Stimulated activated CD8-positive, alpha-beta memory T cell treated with anti-CD3 and anti-CD28 coated beads, Interleukin-7, amount 100 ng/mL, for 48 hours (primary cell): ENCODE results near the gene SPEN.
A peak's percentile ranks its signal among the peaks of the same experiment; 100 is the strongest.
"Not testable (repeated sequence)": the region's sequence is repeated elsewhere in the genome, so short reads cannot be mapped to it uniquely, and the experiment has no call there.

Source experiments
- DNase-seq, 2 donors: peaks; one replicate each; pipeline ENCODE4 v3.0.0-alpha.2; 2020; ENCODE audit warnings: low read depth in 1 of 2; ENCODE audit errors: extremely low read depth in 1 of 2

SPEN gene

DNA sequence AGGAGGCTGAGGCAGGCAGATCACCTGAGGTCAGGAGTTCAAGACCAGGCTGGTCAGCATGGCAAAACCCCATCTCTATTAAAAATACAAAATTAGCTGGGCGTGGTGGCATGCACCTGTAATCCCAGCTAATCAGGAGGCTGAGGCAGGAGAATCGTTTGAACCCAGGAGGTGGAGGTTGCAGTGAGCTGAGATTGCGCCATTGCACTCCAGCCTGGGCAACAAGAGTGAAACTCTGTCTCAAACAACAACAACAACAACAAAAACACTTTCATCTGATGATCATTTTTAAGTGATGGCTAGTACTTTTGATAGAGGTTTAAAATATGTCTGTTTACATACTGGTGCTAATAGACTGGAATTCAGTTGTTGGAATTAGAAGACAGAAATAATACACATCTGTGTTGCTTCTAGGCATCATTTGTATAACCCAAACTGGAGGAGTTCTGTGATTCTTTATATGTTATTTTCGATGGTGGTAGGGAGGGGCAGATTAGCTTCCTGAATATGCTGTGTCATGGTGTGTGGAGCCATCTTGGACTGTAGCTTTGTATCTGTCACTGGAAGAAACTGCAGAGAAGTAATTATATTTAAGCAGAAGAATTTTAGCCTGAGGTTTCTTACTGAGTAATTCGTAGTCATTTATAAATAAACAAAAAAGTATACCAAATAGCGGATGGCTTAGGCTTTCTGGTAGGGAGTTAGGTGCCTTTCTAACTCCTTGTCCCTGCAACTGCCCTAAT lies 45.5 kb downstream of the SPEN start:
- DNase-seq = not testable (repeated sequence)

DNA sequence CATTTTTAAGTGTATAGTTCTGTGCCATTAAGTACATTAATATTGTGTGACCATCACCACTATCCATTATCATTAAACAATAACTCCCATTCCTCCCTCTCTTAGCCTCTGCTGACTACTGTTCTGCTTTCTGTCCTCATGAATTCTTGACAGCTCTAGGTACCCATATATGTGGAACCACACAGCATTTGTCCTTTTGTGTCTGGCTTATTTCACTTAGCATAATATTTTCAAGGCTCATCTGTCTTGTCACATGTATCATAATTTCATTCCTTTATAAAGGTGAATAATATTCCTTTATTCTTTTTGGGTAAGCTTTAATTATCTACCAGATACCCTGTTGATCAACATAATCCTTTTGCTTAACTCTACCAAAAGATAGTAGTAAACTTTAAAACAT lies 47.7 kb downstream of the SPEN start:
- DNase-seq = no peak

DNA sequence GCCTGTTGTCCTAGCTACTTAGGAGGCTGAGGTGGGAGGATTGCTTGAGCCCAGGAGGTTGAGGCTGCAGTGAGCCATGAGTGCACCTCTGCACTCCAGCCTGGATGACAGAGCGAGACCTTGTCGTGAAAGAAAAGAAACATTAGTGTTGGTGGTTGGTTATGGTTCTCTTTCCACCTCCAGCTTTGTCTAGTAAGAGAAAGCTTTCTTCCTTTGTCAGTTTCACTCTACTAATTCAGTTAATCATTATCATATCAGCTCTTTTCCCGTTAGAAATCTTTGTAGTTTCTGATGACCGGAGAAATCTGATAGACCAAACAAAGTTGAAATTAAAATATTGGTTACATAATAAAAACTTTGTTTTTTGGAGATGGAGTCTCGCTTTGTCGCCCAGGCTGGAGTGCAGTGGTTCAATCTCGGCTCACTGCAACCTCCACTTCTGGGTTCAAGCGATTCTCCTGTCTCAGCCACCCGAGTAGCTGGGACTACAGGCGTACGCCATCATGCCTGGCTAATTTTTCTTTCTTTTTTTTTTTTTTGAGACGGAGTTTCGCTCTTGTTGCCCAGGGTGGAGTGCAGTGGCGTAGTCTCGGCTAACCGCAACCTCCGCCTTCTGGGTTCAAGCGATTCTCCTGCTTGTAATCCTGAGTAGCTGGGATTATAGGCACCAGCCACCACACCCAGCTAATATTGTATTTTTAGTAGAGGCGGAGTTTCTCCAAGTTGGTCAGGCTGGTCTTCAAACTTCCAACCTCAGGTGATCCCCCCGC lies 49.5 kb downstream of the SPEN start:
- DNase-seq = not testable (repeated sequence)

DNA sequence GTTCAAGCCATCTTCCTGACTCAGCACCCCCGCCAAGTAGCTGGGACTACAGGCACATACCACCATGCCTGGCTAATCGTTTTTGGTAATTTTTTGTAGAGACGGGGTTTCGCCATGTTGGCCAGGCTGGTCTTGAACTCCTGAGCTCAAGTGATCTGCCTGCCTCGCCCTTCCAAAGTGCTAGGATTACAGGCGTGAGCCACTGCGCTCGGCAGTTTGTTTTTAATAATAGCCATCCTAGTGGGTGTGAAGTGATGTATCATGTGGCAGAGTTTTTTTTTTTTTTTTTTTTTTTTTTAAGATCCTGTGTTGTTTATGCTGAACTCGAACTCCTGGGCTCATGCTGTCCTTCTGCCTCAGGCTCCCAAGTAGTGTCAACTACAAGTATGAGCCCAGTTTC lies 51.8 kb downstream of the SPEN start:
- no peak for DNase-seq

DNA sequence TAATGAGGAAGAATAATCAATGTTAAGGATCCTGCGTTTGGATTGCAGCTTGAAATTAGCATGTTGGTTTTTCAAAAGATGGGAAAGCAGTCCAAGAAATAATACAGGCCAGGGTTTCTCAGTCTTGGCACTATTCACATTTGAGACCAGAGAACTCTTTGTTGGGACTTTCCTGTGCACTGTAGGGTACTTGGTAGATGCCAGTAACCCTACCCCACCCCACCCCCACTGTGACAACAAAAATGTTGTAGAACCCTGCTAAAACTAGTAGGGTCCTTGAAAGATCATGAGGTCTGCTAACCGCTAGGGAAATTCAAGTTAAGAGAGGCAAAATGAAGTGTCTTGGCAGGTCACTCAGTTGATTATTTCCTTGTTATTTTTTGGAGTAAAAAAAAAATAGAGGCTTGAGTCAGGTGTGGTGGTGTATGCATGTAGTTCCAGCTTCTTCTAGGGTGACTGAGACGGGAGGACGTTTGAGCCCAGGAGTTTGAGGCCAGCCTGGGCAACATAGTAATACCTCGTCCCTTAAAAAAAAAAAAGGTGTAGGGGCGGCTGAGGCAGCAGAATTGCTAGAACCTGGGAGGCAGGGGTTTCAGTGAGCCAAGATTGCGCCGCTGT lies 53.3 kb downstream of the SPEN start:
- DNase-seq = no peak

DNA sequence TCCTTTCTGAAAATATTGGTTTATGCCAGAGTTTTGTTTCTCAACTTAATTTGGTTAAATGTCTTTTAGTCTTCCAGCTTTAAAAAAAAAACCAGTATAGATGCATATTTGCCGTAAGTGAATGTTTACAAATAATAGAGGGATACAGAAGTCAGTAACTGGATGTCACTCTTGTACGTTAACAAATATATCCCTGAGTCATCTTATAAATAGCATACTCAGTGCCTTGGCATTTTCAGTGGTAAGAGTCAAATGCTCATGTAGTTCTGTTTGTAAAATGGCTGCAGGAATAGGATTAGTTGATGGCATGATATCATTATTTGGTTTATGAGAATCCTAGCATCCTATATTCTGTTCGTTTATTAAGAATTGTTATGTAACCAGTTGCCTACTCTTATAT lies 55.4 kb downstream of the SPEN start:
- no peak for DNase-seq

DNA sequence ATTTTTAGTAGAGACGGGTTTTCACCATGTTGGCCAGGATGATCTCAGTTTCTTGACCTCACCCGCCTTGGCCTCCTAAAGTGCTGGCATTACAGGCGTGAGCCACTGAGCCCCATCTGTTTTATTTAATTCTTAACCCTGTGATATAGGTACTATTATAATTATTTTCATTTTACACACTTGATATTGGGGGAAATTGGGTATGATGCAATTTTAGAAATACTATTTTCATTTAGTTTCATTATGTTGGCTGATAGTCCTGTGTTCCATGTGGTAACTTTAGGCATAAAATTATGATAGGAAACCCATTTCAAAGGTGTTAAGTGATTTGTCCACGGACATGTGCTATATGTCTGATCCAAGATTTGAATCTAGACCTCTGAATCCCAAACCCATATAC lies 61.1 kb downstream of the SPEN start:
- DNase-seq = no peak

DNA sequence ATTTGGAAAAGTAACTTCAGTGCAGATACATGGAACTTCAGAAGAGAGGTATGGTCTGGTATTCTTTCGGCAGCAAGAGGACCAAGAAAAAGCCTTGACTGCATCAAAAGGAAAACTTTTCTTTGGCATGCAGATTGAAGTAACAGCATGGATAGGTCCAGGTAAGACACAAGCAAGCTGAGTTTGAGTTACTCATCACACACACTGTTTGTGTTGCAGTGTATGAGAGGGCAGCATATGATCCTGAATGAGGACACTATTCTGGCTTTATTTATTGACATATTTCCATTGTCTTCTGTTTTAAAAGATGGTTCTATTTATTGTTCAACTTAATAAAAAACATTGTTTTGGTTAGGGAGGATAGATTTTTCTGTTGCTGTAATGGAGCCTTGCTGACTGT lies 63.6 kb downstream of the SPEN start:
- DNase-seq = no peak

DNA sequence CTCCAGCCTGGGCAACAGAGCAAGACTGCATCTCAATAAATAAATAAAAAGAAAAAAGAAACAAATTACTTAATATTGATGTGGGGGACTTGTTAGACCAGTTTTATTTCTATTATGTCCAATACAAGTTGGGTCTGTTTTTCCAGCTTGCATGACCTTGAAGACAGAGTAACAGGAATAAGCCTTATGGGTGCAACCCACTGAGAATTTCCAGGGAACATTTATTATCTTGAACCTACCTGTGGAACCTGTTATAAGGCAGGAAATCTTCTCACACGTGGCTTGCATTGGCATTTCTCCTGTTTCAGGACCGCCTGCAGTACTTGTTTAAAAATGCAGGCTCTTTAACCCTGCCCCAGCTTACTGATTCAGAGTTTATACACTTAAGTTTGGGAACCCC lies 64.4 kb downstream of the SPEN start:
- DNase-seq = no peak

DNA sequence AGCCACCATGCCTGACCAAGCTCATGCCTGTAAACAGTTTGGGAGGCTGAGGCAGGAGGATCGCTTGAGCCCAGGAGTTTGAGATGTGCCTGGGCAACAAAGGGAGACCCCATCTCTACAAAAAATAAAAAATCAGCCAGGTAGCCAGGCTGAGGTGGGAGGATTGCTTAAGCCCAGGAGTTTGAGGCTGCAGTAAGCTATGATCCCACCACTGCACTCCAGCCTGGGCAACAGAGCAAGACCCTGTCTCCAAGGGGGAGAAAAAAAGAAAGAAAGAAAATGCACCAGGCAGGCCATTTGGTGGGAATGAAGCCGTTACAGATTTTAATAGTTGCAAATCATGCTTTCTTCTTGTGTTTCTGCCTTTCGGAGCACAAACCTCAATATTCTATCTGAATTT lies 66.1 kb downstream of the SPEN start:
- not testable (repeated sequence) for DNase-seq

DNA sequence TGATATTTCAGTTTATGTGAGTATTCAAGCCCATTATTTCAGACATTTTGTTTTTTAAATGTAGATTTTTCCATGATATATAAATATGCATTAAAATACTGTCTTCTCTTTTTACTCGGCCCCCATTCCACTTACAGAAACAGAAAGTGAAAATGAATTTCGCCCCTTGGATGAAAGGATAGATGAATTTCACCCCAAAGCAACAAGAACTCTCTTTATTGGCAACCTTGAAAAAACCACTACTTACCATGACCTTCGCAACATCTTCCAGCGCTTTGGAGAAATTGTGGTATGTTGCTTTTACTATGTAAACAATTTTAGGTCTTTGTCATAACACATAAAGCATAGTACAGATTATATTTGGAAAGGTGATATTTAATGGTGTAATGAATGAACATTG lies 68.5 kb downstream of the SPEN start:
- DNase-seq = no peak

DNA sequence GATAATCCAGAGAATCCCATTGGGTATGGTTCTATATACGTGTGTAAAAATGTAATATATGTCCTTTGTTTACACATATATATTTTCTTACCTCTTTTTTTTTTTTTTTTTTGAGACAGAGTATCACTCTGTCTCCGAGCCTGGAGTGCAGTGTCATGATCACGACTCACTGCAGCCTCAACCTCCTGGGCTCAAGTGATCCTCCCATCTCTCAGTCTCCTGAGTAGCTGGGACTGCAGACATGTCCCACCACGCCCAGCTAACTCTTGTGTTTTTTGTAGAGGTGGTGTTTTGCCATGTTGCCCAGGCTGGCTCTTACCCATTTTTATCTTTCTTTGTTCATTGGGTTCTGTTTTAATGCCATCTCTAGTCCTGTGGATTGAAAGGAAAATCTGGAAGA lies 68.9 kb downstream of the SPEN start:
- DNase-seq = no peak

DNA sequence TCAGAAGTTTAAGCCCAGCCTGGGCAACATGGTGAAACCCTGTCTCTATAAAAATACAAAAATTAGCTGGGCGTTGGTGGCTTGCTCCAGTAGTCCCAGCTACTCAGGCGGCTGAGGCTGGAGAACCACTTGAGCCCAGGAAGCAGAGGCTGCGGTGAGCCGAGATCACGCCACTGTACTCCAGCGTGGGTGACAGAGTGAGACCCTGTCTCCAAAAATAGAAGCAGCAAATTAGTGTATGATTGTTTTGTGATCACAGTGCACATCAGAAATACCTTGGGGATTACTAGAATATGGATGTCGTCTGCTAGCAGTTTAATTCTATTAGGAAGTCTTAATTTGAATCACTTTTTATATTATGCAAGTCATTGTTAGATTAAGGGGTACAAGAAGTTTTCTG lies 69.4 kb downstream of the SPEN start:
- no peak for DNase-seq

DNA sequence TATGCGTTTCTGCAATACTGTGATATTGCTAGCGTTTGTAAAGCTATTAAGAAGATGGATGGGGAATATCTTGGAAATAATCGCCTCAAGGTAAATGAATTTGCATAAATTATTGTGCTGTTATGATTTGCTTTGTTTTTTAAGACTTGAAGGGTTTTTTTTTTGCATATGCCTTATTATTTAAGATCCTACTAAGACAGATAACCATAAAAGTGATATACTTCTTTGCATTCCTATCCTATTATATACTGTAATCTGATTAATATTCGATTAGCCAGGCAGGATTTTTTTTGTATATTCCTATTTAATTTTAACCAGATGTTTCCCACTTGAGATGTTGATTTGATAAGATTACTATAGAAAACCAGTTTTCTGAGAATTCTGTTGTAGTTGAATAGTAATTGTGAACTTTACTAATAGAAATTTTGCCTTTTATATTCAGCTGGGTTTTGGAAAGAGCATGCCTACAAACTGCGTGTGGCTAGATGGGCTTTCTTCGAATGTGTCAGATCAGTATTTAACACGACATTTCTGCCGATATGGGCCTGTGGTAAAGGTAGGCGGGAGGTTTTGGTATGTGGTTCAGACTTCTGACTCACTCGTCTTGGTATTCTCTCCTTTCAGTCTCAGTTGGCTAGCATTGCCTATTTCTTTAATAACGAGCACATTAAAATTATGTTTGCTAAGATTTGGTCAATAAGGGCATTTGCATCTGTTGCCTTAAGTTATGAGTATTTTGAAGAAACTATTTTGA lies 71.6 kb downstream of the SPEN start:
- DNase-seq = peak; percentile 40 to 79

DNA sequence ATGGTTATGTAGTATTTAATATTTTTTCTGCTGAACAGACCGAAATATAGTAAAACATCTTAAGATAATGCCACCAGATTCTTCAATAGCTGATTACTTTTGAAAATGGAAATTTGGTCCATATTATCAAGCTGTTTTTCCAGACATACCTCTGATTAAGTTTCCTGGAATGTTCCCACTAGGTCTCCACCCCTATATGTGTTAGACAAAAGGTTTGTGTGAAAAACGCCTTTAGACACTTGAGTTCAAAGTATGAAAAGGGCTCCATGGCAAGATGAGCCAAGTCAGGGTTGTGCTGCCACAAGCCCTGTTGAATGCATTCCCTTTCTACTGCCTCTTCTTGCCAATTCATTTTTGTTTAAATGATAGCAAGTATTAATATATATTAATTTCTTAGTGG lies 75.7 kb downstream of the SPEN start:
- no peak for DNase-seq

DNA sequence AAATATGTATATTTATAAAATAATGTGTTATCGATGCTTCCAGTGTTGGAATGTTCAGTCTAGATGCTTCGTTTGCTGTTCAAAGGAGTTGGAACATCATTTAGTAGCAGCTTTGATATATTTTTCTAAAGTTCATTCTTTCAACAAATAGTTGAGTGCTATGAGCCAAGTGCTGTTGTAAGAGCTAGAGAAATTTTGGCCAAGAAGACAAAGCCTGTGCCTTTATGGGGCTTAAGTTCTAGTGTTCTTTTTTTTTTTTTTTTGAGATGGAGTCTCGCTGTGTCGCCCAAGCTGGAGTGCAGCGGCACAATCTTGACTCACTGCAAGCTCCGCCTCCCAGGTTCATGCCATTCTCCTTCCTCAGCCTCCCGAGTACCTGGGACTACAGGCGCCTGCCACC lies 78.9 kb downstream of the SPEN start:
- not testable (repeated sequence) for DNase-seq

DNA sequence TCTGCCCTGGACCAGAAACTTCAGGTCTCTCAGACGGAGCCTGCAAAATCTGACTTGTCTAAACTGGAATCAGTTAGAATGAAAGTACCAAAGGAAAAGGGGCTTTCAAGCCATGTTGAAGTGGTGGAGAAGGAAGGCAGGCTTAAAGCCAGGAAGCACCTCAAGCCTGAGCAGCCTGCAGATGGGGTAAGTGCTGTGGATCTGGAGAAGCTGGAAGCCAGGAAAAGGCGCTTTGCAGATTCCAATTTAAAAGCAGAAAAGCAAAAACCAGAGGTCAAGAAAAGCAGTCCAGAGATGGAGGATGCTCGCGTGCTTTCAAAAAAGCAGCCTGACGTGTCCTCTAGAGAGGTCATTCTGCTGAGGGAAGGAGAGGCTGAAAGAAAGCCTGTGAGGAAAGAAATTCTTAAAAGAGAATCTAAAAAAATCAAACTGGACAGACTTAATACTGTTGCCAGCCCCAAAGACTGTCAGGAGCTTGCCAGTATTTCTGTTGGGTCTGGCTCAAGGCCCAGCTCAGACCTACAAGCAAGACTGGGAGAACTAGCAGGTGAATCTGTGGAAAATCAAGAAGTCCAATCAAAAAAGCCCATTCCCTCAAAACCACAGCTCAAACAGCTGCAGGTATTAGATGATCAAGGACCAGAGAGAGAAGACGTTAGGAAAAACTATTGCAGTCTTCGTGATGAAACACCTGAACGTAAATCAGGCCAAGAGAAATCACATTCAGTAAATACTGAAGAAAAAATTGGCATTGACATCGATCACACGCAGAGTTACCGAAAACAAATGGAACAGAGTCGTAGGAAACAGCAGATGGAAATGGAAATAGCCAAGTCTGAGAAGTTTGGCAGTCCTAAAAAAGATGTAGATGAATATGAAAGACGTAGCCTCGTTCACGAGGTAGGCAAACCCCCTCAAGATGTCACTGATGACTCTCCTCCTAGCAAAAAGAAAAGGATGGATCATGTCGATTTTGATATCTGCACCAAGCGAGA lies 81.8 kb downstream of the SPEN start:
- DNase-seq = no peak

DNA sequence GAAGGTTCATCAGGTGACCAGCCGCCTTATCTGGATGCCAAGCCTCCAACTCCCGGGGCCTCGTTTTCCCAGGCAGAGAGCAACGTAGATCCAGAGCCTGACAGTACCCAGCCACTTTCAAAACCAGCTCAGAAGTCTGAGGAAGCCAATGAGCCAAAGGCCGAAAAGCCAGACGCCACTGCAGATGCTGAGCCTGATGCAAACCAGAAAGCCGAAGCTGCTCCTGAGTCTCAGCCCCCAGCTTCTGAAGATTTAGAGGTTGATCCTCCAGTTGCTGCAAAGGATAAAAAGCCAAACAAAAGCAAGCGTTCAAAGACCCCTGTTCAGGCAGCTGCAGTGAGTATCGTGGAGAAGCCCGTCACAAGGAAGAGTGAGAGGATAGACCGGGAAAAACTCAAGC lies 83.9 kb downstream of the SPEN start:
- DNase-seq = no peak

DNA sequence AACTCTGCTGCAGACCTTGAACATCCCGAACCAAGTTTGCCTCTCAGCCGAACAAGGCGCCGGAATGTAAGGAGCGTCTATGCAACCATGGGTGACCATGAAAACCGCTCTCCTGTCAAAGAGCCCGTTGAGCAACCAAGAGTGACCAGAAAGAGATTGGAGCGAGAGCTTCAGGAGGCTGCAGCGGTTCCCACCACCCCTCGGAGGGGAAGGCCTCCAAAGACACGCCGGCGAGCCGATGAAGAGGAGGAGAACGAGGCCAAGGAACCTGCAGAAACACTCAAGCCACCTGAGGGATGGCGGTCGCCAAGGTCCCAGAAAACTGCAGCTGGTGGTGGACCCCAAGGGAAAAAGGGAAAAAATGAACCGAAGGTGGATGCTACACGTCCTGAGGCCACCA lies 84.4 kb downstream of the SPEN start:
- DNase-seq = no peak

DNA sequence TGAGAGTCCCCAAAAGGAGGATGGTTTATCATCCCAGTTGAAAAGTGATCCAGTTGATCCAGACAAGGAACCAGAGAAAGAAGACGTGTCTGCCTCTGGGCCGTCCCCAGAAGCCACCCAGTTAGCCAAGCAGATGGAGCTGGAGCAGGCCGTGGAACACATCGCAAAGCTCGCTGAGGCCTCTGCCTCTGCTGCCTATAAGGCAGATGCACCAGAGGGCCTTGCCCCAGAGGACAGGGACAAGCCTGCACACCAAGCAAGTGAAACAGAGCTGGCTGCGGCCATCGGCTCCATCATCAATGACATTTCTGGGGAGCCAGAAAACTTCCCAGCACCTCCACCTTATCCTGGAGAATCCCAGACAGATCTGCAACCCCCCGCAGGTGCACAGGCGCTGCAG lies 85.1 kb downstream of the SPEN start:
- DNase-seq = no peak
